Posterior cingulate gyrus (tissue), 11 donors: ENCODE results near the gene CBX6.
A peak's percentile ranks its signal among the peaks of the same experiment; 100 is the strongest.
"Not testable (repeated sequence)": the region's sequence is repeated elsewhere in the genome, so short reads cannot be mapped to it uniquely, and the experiment has no call there.

ENCODE experiments used
- DNase-seq, 10 donors: peaks; one replicate each; pipeline versions ENCODE4 v3.0.0 to v3.0.0-alpha.2; 2020 to 2021; ENCODE audit warnings: mixed read lengths in 3 of 10
- intact Hi-C: fragments of 100-400 bp; cut with DNase I; formaldehyde crosslinking; loops from one replicate; pipeline ENCODE4 v1.15.1; 2023

The CBX6 gene

DNA sequence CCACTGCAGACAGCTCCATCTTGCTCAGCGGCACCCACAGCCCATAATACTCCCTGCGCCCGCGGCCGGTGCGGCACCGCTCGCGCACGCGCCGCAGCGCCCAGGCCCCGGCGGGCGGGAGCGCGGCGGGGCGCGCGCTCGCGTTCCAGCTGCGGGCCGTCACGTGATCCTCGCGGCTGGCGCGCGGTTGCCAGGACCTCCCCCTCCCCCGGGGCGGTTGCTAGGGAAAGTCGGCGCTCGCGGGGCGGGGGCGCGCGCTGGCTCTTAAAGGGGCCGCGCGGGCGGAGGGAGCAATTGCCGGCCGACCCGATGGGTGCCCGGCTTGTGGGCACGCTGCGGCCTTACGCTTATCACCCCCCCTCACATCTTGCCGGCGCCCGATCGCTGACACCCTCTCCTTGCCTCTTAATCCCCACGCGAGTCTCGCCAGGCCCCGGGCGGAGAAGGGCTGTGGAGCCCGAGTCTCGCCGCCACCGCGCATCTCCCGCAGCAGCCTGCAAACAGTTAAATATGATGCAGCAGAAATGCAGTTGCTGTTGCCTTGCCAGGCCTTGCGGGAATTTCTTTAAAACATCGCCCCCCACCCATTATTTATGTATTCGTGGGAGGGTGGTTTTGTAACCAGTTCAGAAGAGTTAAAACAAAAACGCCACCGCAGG is at the start of gene CBX6:
CBX6 (minus strand) TSS at position 45 of the 659 bp plus-strand sequence; CDS start at position 19, 26 bp downstream.
- peak; percentile 93 to 99 (median 94) for DNase-seq
- intact Hi-C loops, result loop anchor here (2.0 to 10.0 kb wide), 2 partner anchors 280 to 442 kb away; partner anchors contain the start of genes CBX7 and RPL3

DNA sequence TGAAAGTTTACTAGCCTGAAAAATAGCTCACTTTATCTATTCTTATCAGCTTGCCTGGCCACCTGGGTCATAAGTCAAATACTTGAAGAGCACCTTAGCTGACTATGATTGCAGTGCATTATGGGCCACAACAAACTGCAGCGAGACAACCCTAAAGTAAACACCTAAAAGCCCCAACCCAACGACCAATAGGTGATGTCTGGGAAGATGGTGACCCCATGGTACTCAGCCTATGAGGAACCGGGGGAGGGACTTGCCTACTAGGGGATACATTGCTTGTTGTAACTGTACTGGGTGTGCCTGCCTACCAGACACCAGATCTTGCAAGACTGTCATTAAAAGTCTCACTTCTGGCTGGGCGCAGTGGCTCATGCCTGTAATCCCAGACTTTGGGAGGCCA is 49.8 kb upstream of the CBX6 start:
- intact Hi-C loops, result loop anchor here (5.0 kb wide), 1 partner anchor 155 kb away; no protein-coding TSS in a partner anchor
- DNase-seq, result no peak

DNA sequence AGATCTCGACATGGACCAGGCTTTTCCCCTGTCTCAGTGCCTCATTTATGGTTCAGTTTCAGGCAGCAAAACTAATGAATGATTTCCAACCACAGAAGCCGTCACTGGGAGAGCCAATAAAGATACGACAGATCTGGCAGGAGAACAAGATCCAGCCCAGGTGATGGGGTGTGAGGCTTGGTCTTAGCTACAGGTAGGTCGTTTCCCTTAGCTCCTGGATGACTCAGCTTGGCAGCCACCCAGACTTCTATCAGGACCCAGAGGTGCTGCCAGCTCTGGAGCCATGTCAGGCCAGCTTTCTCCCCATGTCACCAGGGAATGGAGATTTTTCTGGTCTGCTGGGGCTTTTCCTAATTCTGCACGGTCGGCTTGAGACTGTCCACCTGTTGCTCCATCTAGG is 49.1 kb upstream of the CBX6 start:
- intact Hi-C loops, result loop anchor here (5.0 kb wide), 1 partner anchor 154 kb away; no protein-coding TSS in a partner anchor
- DNase-seq, result no peak

DNA sequence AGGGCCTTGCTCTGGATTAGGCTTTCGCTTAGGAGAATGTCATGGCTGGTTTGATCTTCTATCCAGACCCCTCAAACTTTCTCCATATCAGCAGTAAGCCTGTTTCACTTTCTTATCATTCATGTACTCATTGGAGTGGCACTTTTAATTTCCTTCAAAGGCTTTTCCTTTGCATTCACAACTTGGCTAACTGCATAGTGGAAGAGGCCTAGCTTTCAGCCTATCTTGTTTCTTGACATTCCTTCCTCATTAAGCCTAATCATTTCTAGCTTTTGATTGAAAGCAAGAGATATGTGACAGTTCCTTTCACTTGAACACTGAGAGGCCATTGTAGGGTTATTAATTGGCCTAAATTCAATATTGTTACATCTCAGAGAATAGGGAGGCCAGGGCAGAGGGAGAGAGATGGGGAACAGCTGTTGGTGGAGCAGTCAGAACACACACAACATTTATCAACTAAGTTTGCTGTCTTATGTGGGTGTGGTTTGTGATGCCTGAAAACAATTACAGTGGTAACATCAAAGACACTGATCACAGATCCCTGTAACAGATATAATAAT is 47.7 kb upstream of the CBX6 start:
- DNase-seq, result no peak
- intact Hi-C loops, result loop anchor here (5.0 kb wide), 1 partner anchor 152 kb away; no protein-coding TSS in a partner anchor

DNA sequence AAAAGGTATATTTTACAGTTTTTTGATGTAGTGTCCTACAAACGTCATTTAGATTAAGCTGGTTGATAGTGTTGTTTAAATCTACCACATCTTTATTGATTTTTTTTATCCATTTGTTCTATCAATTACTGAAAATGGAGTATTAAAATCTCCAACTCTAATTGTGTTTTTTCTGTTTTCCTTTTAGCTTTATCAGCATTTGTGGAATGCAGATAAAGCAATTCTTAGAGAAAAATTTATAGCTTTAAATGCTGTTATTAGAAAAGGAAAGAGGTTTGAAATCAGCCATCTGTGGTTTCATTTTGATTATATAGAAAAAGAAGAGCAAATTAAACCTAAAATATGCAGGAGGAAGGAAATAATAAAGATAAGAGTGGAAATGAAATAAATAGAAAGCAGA is 39.4 kb upstream of the CBX6 start:
- no peak for DNase-seq

DNA sequence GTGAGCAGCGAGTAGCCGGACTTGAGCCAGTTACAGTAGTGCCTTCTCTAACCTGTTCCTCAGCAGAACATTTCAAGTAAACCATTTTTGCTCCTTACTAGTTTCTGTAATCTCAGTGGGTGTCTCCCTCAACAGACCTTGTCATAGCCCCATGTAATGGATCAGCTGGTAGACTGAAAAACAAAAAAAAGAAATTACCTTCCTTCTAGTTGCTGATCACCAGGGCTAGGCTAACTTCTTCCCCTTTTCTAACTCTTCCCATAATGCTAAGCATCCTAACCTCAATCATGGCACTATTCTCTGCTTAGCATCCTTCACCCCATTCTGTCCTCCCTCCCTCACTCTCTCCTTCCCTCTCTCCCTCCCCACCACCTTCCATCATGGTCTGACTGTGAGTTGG is 35.8 kb upstream of the CBX6 start:
- intact Hi-C loops, result no loop called here
- no peak for DNase-seq

More for the DNA sequence above, 39.4 kb upstream of the CBX6 start:
- intact Hi-C loops, result no loop called here

DNA sequence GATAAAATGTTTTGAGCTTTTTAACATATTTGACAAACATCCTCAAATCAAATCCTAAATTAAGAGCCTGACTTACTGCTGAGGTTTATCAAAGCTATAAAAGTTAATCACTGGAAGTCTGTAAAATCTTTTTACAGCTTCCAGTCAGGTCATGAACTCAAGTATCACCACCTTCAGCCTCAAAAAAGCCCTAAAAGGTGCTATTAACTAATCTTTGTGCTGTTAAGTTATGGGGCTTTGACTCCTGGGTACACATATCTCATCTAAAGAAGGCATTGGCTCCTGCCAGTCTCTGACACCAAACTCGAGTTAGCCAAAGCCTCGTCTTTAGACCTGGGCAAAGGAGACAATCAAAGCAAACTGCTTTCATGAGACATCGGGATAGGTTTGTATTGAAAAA is 34.0 kb upstream of the CBX6 start:
- DNase-seq, result no peak
- intact Hi-C loops, result no loop called here

DNA sequence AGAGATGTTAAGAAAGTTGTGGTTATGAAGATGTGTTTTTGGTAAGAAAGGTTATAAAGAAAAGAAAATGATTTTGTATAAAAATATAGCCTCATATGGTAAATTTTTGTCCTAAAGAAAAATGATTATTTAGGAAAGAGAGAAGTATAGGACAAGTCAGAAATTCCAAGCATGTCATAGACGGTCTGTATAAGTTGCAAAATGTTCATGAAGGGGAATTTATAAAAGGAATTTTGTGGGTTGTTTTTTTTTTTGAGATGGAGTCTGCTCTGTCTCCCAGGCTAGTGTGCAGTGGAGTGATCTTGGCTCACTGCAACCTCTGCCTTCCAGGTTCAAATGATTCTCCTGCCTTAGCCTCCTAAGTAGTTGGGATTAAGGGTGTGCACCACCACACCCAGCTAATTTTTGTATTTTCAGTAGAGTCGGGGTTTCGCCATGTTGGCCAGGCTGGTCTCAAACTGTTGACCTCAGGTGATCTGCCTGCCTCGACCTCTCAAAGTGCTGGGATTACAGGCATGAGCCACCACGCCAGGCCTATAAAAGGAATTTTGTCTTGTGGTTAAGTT is 32.1 kb upstream of the CBX6 start:
- intact Hi-C loops, DNase-seq: not testable (repeated sequence)

DNA sequence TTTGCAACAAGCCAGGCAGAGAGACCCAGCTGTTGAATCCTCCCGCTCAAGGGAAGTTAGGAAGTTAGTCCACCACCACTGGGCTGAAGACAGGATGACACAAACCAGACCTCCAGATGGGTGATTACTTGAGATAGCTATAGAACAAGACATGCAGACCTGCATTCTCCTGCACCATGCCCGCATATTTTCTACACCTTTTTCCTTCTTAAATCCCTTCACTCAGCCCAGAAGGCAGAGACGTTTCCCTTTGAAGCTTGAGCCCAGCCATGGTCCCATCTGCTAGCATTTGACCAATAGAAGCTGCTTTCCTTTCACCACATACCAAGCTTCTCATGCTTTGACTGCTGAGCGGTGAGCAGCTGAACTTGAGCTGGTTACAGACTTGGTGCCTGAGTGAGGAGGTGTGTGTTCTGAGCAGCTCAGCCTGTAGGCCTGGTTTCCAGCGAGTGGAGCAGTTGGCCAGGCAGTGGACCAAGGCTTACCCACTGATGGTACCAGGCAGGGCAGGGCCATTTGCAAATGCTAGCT is 29.2 kb upstream of the CBX6 start:
- DNase-seq, result no peak
- intact Hi-C loops, result no loop called here

DNA sequence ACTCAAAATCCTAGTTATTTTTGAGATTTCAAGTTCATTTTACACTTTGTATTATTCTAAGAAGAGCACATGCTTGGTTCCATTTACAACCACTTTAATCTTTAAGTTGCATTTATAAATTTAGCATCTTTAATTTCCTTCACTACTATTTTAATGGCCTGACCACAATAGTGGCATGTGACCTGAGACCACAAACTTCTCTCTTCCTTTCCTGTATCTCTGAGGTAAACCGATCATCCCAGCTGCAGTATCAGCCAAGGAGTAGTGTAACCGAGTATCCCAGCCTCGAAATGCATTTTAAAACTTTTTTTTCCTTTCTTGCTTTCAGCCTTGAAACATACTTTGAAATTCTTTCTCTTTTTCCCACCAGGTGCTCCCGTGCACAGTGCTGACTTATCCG is 28.7 kb upstream of the CBX6 start:
- no peak for DNase-seq
- intact Hi-C loops, result no loop called here

DNA sequence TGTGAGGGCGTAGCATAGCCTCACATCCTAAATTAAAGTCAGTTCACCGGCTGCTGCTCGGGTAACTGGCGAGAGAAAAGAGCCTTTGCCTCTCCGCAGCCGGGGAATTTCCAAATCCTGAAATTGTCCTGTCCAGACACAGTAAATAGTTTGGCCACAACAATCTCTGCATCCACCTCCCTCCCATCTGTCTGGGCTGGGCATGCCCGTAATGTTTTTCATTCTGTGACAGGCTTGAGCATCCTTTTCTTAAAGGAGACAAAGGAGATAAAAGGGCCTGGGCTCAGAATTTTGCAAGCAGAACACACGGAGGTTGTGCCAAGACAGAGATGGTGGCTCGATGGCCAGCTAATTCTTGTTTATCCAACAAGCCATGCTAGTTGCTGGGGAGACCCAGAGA is 19.2 kb upstream of the CBX6 start:
- intact Hi-C loops, result no loop called here

DNA sequence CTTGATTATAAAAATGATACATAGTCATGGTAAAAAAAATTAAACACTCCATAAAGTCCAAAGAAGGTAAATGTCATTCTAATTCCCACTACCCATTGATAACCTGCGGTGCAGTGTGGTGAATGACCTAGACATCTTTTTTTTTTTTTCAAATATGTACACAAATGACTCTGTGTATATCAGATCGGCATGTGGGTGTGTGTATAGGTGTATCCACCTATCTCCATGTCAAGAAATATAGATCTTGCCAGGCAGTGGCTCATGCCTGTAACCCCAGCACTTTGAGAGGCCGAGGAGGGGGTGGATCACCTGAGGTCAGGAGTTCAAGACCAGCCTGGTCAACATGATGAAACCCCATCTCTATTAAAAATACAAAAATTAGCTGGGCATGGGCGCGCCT is 18.4 kb upstream of the CBX6 start:
- no peak for DNase-seq
- intact Hi-C loops, result no loop called here

More for the DNA sequence above, 19.2 kb upstream of the CBX6 start:
- no peak for DNase-seq

DNA sequence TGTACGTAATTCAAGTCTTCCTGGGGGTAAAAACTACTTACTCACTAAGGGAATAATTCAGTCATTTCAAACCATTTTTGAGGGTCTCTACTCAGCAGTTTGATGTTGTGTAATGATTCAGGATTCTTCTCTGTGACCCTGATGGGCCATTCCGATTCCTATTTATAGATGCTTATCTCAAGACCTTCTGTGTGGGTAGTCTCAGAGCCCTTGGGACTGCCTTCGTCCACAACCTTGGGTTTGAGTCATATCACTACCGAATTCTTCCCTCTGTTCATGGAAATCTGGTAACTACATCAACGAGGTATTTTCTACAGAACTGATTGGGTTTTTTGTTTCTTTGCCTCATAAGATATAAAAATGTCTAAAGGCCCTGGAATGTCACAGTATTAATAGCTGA is 14.3 kb upstream of the CBX6 start:
- intact Hi-C loops, result no loop called here

DNA sequence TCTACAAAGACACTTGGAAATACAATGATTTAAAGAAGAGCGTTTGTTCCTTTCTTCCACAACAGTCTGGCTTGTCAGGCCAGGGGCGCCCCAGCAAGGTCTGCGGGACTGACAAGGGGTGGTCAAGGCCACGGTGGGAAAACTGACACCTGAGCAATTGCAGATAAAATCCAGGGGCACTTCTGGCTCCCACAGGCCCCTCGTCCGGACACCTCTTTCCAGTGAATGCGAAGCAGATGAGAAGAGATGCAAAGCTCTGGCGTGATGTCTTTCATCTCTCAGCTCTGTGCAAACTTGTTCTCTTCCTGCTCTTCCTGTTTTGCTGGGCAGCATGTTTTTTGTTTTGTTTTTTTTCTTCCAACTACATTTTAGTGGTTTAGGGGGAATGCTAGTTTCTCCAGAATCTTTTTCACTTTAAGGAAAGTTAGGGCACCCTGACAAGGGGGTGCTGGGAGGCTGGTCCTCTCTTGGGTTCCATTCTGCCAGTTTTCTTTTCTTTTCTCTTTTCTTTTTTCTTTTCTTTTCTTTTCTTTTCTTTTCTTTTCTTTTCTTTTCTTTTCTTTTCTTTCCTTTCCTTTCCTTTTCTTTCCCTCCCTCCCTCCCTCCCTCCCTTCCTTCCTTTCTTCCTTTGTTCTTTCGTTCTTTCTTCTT is 11.1 kb upstream of the CBX6 start:
- no peak for DNase-seq
- intact Hi-C loops, result no loop called here

More for the DNA sequence above, 14.3 kb upstream of the CBX6 start:
- DNase-seq, result no peak

DNA sequence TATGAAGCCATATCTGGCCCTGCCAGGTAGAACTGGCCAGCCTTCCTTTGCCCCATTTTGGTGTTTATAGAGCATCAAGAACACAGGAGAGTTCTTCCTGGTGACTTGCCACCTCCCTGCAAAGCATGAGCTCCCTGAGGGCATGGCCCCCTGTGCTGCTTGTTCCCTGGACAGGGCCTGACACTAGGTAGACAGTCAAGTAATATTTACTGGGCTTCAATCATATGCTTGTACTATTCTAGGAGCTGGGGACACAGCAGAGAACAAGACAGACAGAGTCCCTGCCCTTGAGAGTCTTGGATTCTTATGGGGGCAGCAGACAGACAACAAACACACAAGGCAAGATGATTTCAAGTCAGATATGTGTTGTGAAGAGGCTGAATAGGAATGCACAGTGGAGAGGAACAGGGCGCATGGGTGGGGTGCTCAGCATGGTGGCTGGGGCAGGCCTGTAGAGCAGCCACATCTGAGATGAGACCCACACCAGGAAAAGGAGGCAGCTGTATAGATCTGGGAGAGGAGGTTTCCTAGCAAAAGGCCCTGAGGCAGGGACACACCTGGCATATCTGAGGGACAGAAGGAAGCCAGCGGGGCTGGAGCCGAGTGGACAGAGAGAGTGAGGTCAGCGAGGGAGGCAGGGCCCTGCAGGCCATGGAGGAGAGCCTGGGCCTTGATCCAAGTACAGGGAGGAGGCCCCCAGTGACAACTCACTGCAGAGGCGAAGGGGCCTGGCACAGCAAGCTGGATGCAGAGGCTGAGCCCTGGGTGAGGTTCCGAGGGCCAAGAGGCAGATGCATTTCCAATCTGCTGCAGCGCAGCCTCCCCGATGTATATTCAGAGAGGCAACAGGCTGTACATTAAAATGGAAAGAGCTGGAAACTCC is 10.2 kb upstream of the CBX6 start:
- intact Hi-C loops, result no loop called here
- DNase-seq, result peak in 2 of 10 donors; percentile 47 to 74

DNA sequence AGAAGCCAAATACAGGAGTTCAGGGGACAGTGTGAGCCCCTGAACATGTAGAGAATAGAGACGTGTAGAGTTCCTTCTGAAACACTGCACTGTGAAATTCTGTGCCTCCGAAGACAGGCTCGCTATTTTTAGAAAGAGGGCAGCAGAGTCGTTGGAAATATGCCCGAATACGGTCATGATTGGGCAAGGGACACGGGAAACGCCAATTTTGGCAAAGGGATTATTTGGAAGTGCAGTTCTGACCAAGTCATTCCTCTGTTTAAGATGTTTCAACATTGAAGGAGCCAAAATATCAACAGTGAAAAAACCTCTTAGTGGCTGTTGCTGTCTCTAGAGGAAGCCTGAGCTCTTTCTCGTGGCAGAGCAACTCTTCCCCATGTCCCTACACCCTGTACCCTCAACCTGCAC is 9.5 kb upstream of the CBX6 start:
- intact Hi-C loops, result no loop called here
- DNase-seq, result no peak

DNA sequence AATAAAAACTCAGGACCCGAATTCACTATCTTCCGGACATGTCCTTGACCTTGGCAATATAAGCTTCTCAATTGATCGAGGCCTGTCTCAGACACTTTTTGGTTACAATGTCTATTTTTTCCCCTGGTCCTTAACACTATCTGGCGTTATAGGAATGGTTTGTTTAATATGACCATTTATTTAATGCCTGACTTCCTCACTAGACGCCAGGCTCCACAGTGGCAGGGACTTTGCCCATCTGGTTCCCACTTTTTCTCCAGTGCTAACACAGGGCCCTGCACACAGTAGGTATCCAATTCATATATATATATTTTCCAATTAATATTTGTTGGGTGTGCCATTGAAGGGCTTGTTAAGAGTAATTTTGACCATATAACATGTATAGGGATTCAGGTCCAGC is 7.9 kb upstream of the CBX6 start:
- intact Hi-C loops, result loop anchor here (10.0 kb wide), 1 partner anchor 435 kb away; the partner anchor contains the start of gene RPL3
- no peak for DNase-seq

DNA sequence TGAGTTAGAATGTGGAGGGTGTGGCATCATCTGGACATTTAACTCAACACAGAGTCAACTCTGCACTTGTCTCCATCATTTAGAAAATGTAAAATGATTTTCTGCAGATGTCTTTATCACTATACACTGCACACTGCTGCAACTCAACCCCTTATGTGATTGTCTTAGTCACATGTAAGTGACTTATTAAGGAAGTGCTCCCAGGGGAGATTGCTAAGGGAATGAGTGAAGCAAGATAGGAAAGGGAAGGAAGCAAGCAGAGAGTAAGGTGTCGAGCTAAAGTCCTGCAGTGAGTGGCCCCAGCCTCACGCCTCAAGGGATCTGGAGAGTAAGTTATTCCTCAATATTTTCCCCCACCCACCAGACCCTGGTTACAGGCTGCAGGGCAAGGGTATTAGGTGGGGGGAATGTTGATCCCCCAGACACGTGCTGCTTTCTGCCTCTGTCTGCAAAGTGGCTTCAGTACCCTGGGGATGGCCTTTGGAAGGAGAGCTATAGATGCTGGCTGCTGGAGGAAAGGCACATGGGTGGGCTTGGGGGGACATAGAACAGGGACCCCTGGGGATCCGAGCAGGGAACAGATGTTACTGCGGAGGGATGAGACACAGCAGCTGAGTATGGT is 7.2 kb upstream of the CBX6 start:
- intact Hi-C loops, result loop anchor here (10.0 kb wide), 1 partner anchor 436 kb away; the partner anchor contains the start of gene RPL3
- DNase-seq, result no peak

DNA sequence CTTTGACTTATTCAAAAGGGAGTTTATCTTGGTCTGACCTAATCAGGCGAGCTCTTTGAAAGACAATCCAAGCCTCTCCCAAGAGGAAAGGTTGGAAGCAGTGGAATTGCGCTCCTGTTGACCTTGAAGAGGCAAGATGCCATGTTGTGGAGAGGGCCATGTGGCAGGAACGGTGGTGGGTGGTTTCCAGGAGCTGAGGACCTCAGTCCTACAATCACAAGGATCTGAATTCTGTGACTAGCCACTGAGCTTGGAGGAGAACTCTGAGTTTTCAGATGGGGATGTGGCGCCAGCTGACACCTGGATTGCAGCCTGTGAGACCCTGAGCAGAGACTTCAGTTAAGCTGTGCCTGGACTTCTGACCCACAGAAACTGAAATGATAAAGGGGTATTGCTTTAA is 6.0 kb upstream of the CBX6 start:
- intact Hi-C loops, result loop anchor here (10.0 kb wide), 1 partner anchor 437 kb away; the partner anchor contains the start of gene RPL3
- no peak for DNase-seq
